ENCODE data around the gene SIPA1L3.

DNA sequence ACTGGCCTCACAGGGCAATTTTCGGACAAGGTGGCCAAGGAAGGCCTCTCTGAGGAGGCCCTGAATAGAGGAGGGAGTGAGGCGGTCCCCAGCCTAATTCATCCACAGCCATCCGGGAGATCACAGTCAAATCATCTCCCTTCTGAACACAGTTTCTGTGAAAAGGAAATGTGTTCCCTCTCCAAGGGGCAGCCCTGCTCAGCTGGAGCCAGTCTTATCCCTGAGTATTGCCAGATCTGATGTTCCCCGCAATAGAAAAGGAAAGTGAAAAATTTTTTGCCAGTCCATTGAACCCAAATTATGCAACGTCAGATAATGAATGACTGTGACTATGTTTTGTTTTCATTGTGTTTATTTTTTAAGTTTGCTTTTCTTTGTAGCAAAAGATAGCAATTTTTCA, 125.9 kb downstream of the SIPA1L3 start:
- TF ChIP-seq CTCF (IDR thresholded peaks at IDR 0.05): no peak
- no peak for TF ChIP-seq POLR2A (IDR thresholded peaks at IDR 0.05)

Data from heart left ventricle (tissue), 13 donors.